ENCODE results near the gene FCN1. TPM values are rescaled to one million over a fixed set of nuclear protein-coding genes. Genes with fewer than 3 reads are reported as not detected.

Gene FCN1
- total RNA-seq, 1 experiment from 2014 or later: not detected

DNA sequence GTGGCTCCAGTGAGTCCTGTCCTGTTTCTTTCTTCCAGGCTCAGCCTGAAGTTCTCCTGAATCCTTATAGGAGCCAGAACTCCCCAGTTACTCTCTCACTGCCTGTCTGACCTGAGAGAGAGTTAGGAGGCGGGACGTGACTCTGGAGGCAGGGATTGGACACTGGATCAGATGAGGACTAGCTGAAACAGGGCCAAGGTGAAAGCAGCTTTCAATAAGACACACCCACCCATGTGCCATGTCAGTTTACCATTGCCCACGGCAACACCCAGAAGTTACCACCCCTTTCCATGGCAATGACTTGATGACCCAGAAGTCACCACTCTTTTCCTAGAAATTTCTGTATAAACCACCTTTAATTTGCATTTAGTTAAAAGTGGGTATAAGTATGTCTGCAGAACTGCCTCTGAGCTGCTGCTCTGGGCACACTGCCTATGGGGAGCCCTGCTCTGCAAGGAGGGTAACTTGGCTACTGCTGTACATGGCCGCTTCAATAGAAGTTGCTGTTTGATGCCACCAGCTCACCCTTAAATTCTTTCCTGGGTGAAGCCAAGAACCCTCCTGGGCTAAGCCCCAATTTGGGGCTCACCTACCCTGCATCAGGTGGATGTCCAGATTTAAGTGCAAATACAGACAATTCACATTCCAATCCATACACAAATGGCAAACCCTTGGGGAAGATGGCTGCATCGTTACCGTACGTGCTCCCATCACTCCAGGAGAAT is 23.4 kb downstream of the FCN1 start:
- intact Hi-C loops (cut with micrococcal nuclease): no loop called here
- TF ChIP-seq CTCF (IDR thresholded peaks at IDR 0.05; ENCODE audit: unreplicated experiment): no peak
- Mint-ChIP-seq H3K36me3 (ENCODE audit: insufficient read depth, unreplicated experiment) (no peaks in the 10 kb centered on the region), H3K27ac (ENCODE audit: low read depth, unreplicated experiment) (no peak overlapping the region), H3K4me3 (ENCODE audit: unreplicated experiment) (no peak overlapping the region), H3K27me3 (ENCODE audit: insufficient read depth, unreplicated experiment) (peaks cover 10% of the 10 kb centered on the region), H3K9me3 (ENCODE audit: unreplicated experiment) (peaks cover 6% of the 10 kb centered on the region), H3K4me1 (ENCODE audit: insufficient read depth, unreplicated experiment) (peaks cover 23% of the 10 kb centered on the region)
- no peak for DNase-seq (ENCODE audit: unreplicated experiment)
- POLR2A ChIA-PET: no interaction called here
- BruUV-seq (replicated peaks): no TSS peak
- CTCF ChIA-PET: interaction anchor here (0.6 kb wide), 1 partner anchor 34 kb away, joined by 3 read pairs; no protein-coding TSS in a partner anchor

DNA sequence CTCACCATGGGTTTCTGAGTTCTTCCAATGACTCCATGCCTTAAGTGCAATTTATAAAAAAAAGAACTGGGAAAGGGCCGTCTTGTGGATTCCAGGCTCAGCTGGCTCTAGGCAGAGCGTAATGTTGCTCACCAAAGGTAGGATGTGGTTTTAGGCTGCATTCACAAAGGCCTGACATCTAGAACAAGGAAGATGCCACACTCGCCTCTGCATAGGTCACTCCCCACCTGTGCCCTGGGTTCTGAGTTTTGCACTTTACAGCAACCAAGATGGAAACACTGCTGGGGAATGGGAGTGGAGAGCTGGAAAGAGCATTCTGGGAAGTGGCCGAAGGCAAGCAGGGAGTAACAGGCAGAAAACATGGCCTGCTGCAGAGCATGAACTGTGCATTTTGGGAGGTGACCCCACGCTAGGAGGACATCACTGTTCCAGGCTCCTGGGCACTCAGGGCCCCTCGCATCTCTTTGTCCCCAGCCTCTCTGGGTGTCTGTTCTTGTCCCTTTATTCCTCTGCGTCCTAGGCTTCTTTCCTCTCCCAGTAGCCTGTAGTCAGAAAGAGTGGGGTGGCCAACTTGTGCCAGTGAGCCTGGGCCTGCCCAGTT is 24.8 kb downstream of the FCN1 start:
- intact Hi-C loops (cut with micrococcal nuclease): no loop called here
- no peak for TF ChIP-seq CTCF (IDR thresholded peaks at IDR 0.05; ENCODE audit: unreplicated experiment)
- no TSS peak for BruUV-seq (replicated peaks)
- no peak for DNase-seq (ENCODE audit: unreplicated experiment)
- Mint-ChIP-seq H3K27me3 (ENCODE audit: insufficient read depth, unreplicated experiment) (peaks cover 16% of the 10 kb centered on the region), H3K4me3 (ENCODE audit: unreplicated experiment) (no peak overlapping the region), H3K4me1 (ENCODE audit: insufficient read depth, unreplicated experiment) (peaks cover 23% of the 10 kb centered on the region), H3K9me3 (ENCODE audit: unreplicated experiment) (no peaks in the 10 kb centered on the region), H3K36me3 (ENCODE audit: insufficient read depth, unreplicated experiment) (no peaks in the 10 kb centered on the region), H3K27ac (ENCODE audit: low read depth, unreplicated experiment) (no peak overlapping the region)
- POLR2A ChIA-PET: no interaction called here
- CTCF ChIA-PET: no interaction called here

GRCh38 chr9:134892221-134892620 is 25.5 kb downstream of the FCN1 start:
- TF ChIP-seq CTCF (IDR thresholded peaks at IDR 0.05; ENCODE audit: unreplicated experiment): no peak
- no peaks in the 10 kb centered on the region for H3K9me3 Mint-ChIP-seq (ENCODE audit: unreplicated experiment)
- POLR2A ChIA-PET: no interaction called here
- CTCF ChIA-PET: no interaction called here
- H3K4me3 Mint-ChIP-seq (ENCODE audit: unreplicated experiment): no peak overlapping the region
- BruUV-seq (replicated peaks): no TSS peak
- intact Hi-C loops (cut with micrococcal nuclease): no loop called here
- DNase-seq (ENCODE audit: unreplicated experiment): no peak
- peaks cover 22% of the 10 kb centered on the region for H3K4me1 Mint-ChIP-seq (ENCODE audit: insufficient read depth, unreplicated experiment)
- no peaks in the 10 kb centered on the region for H3K36me3 Mint-ChIP-seq (ENCODE audit: insufficient read depth, unreplicated experiment)
- H3K27ac Mint-ChIP-seq (ENCODE audit: low read depth, unreplicated experiment): no peak overlapping the region
- peaks cover 23% of the 10 kb centered on the region for H3K27me3 Mint-ChIP-seq (ENCODE audit: insufficient read depth, unreplicated experiment)

DNA sequence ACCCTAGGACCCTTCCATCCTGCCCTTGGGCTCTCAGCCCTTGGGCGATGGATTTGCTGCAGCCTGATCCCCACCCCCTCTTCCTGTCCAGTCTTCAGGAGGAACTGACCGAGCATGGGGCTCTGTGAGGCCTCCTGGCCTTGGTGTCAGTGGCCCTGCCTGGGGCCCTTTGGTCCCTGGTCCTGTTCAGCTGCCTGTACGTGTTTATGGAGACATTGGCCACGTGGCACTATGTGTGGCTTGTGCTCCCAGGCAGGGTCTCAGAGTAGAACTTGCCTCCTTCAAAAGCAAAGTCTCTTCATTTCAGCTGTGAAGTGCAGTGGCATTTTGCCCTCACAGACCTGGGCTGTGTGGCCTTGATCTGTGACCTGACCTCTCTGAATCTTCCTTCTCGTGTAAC is 26.0 kb downstream of the FCN1 start:
- no peak for TF ChIP-seq CTCF (IDR thresholded peaks at IDR 0.05; ENCODE audit: unreplicated experiment)
- intact Hi-C loops (cut with micrococcal nuclease): no loop called here
- Mint-ChIP-seq H3K27ac (ENCODE audit: low read depth, unreplicated experiment) (no peak overlapping the region), H3K27me3 (ENCODE audit: insufficient read depth, unreplicated experiment) (peaks cover 28% of the 10 kb centered on the region), H3K36me3 (ENCODE audit: insufficient read depth, unreplicated experiment) (no peaks in the 10 kb centered on the region), H3K4me1 (ENCODE audit: insufficient read depth, unreplicated experiment) (peaks cover 17% of the 10 kb centered on the region), H3K9me3 (ENCODE audit: unreplicated experiment) (no peaks in the 10 kb centered on the region), H3K4me3 (ENCODE audit: unreplicated experiment) (no peak overlapping the region)
- no peak for DNase-seq (ENCODE audit: unreplicated experiment)
- no TSS peak for BruUV-seq (replicated peaks)
- ChIA-PET CTCF (no interaction called here), POLR2A (no interaction called here)

Data from MCF 10A (cell line).